Left cardiac atrium (tissue), 4 donors: ENCODE data around the gene MUC5B. TPM values are rescaled to one million over a fixed set of nuclear protein-coding genes. Genes with fewer than 3 reads are reported as not detected.
"Not testable (repeated sequence)": the region's sequence is repeated elsewhere in the genome, so short reads cannot be mapped to it uniquely, and the experiment has no call there.

Experiments
- ATAC-seq, 2 donors: fragments of 200-7000 bp; cut with Tn5 transposase; one replicate each; pipeline ENCODE4 v1.9.1; 2020; ENCODE audit warnings: mild to moderate bottlenecking in 2 of 2, moderate library complexity in 2 of 2
- DNase-seq: peaks from one replicate; pipeline ENCODE4 v3.0.0-alpha.2; 2020
- intact Hi-C, 2 donors: fragments of 100-400 bp; cut with DNase I; formaldehyde crosslinking; loops; one replicate each; pipeline versions ENCODE4 v1.14.1 to v1.15.1; 2022 to 2023
- total RNA-seq, 2 donors: library from RNA; stranded (reverse); fragmentation: NEBNext Ultra II Directional; extraction: Animal tissue kit (Norgen Biotek cat#: 25700); gene quantifications; one replicate each; pipeline ENCODE4 v1.2.1, GENCODE V29; 2021
- donor health status: DM: no; HTN: yes; CAD: no.
- donor health status: DM: no; HTN: yes; CAD: no; lungs with severe emphysema.
- donor health status: DM: yes; HTN: yes; CAD: no.
- donor health status: Dilated cardiomyopathy.

The MUC5B gene
- total RNA-seq, 2 donors from 2014 or later: not detected

GRCh38 chr11:1239596-1240205, 16.8 kb downstream of the MUC5B start:
- DNase-seq (no peak), ATAC-seq (no peak)
- intact Hi-C loops: no loop called here

DNA sequence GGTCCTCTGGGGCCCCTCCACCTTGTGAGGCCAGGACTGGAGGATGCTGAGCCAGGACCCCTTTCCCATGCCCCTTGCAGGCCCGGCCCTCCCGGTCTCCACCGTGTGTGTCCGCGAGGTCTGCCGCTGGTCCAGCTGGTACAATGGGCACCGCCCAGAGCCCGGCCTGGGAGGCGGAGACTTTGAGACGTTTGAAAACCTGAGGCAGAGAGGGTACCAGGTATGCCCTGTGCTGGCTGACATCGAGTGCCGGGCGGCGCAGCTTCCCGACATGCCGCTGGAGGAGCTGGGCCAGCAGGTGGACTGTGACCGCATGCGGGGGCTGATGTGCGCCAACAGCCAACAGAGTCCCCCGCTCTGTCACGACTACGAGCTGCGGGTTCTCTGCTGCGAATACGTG, 17.9 kb downstream of the MUC5B start:
- ATAC-seq: no peak
- intact Hi-C loops: no loop called here
- no peak for DNase-seq

DNA sequence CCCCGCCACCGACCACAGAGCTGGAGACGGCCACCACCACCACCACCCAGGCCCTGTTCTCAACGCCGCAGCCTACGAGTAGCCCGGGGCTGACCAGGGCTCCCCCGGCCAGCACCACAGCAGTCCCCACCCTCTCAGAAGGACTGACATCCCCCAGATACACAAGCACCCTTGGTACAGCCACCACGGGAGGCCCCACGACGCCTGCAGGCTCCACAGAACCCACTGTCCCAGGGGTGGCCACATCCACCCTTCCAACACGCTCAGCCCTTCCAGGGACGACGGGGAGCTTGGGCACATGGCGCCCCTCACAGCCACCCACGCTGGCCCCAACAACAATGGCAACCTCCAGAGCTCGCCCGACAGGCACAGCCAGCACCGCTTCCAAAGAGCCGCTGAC, 18.8 kb downstream of the MUC5B start:
- intact Hi-C loops: no loop called here
- no peak for ATAC-seq
- DNase-seq: no peak

- ATAC-seq: no peak
- intact Hi-C loops: no loop called here
- no peak for DNase-seq
Measured at GRCh38 chr11:1242289-1242688, 19.4 kb downstream of the MUC5B start.

GRCh38 chr11:1242751-1243150, 19.9 kb downstream of the MUC5B start:
- ATAC-seq, intact Hi-C loops, DNase-seq: not testable (repeated sequence)

DNA sequence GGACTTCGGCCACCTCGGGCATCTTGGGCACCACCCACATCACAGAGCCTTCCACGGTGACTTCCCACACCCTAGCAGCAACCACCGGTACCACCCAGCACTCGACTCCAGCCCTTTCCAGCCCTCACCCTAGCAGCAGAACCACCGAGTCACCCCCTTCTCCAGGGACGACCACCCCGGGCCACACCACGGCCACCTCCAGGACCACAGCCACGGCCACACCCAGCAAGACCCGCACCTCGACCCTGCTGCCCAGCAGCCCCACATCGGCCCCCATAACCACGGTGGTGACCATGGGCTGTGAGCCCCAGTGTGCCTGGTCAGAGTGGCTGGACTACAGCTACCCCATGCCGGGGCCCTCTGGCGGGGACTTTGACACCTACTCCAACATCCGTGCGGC, 20.7 kb downstream of the MUC5B start:
- DNase-seq, ATAC-seq, intact Hi-C loops: not testable (repeated sequence)

GRCh38 chr11:1244557-1244956, 21.7 kb downstream of the MUC5B start:
- DNase-seq, intact Hi-C loops, ATAC-seq: not testable (repeated sequence)

DNA sequence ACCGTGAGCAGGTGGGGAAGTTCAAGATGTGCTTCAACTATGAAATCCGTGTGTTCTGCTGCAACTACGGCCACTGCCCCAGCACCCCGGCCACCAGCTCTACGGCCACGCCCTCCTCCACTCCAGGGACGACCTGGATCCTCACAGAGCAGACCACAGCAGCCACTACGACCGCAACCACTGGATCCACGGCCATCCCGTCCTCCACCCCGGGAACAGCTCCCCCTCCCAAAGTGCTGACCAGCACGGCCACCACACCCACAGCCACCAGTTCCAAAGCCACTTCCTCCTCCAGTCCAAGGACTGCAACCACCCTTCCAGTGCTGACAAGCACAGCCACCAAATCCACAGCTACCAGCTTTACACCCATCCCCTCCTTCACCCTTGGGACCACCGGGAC, 22.9 kb downstream of the MUC5B start:
- DNase-seq, intact Hi-C loops, ATAC-seq: not testable (repeated sequence)

DNA sequence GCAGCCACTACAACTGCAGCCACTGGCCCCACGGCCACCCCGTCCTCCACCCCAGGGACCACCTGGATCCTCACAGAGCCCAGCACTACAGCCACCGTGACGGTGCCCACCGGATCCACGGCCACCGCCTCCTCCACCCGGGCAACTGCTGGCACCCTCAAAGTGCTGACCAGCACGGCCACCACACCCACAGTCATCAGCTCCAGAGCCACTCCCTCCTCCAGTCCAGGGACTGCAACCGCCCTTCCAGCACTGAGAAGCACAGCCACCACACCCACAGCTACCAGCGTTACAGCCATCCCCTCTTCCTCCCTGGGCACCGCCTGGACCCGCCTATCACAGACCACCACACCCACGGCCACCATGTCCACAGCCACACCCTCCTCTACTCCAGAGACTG, 23.4 kb downstream of the MUC5B start:
- DNase-seq, intact Hi-C loops, ATAC-seq: not testable (repeated sequence)

DNA sequence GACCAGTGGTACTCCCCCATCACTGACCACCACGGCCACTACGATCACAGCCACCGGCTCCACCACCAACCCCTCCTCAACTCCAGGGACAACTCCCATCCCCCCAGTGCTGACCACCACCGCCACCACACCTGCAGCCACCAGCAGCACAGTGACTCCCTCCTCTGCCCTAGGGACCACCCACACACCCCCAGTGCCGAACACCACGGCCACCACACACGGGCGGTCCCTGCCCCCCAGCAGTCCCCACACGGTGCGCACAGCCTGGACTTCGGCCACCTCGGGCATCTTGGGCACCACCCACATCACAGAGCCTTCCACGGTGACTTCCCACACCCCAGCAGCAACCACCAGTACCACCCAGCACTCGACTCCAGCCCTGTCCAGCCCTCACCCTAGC, 24.2 kb downstream of the MUC5B start:
- DNase-seq, intact Hi-C loops, ATAC-seq: not testable (repeated sequence)

- DNase-seq, ATAC-seq, intact Hi-C loops: not testable (repeated sequence)
Measured at GRCh38 chr11:1248951-1249350, 26.1 kb downstream of the MUC5B start.

- intact Hi-C loops, DNase-seq, ATAC-seq: not testable (repeated sequence)
Measured at GRCh38 chr11:1250411-1250810, 27.5 kb downstream of the MUC5B start.

DNA sequence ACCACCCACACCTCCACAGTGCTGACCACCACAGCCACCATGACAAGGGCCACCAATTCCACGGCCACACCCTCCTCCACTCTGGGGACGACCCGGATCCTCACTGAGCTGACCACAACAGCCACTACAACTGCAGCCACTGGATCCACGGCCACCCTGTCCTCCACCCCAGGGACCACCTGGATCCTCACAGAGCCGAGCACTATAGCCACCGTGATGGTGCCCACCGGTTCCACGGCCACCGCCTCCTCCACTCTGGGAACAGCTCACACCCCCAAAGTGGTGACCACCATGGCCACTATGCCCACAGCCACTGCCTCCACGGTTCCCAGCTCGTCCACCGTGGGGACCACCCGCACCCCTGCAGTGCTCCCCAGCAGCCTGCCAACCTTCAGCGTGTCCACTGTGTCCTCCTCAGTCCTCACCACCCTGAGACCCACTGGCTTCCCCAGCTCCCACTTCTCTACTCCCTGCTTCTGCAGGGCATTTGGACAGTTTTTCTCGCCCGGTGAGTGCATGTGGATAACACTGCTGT, 28.4 kb downstream of the MUC5B start:
- DNase-seq (no peak), ATAC-seq (no peak)
- intact Hi-C loops: no loop called here

DNA sequence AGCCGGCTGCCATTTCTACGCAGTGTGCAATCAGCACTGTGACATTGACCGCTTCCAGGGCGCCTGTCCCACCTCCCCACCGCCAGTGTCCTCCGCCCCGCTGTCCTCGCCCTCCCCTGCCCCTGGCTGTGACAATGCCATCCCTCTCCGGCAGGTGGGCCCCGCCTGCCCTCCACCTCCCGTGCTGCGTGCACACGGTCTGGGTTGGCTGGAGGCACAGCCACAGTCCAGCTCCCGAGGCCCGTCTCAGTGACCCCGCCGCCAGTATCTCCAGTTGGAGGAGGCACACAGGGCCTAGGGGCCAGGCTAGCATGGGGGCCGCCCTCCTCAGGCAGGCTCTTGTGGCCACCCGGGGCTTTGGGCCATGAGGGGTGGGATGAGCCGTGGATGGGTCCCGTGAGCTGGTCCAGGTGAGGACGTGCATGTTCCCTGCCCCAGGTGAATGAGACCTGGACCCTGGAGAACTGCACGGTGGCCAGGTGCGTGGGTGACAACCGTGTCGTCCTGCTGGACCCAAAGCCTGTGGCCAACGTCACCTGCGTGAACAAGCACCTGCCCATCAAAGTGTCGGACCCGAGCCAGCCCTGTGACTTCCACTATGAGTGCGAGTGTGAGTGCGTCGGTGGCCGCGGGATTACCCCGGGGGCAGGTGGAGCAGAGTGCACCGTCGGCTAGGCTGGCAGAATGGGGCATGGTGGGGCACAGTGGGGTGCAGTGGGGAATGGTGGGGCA, 29.7 kb downstream of the MUC5B start:
- DNase-seq (no peak), ATAC-seq (no peak)
- intact Hi-C loops: no loop called here

DNA sequence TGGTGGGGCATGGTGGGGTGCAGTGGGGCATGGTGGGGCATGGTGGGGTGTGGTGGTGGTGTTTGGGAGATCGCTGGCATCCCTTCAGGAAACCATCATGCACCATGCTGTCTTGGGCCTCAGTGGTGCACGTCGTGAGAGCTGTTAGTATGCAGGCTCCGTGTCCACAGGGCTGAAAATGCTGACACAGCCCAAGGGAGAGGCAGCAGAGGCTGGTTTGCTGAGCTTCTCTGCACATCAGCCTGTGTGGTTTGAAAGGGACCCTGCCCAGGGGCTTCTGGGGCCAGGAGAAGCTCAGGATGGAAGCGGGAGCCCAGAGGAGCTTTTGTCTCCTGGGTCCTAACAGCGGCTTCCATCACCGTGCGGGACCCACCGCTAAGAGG, 30.2 kb downstream of the MUC5B start:
- DNase-seq (no peak), ATAC-seq (no peak)
- intact Hi-C loops: no loop called here

DNA sequence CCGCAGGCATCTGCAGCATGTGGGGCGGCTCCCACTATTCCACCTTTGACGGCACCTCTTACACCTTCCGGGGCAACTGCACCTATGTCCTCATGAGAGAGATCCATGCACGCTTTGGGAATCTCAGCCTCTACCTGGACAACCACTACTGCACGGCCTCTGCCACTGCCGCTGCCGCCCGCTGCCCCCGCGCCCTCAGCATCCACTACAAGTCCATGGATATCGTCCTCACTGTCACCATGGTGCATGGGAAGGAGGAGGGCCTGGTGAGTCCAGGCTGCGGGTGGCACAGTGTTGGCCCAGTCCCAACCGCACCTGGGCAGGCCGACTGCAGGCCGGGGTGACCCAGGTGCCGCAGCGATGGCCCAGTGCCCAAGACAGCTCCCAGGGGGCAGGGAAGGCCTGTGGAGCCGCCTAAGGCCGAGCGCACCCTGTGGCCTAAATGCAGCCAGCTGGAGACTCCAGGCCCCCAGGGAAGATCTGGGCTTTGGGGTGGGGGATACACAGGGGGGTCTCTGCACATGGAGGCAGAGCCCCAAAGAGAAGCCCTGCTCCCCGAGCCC, 31.3 kb downstream of the MUC5B start:
- ATAC-seq (no peak), DNase-seq (no peak)
- intact Hi-C loops: no loop called here

GRCh38 chr11:1254733-1255132, 31.9 kb downstream of the MUC5B start:
- ATAC-seq (no peak), DNase-seq (no peak)
- intact Hi-C loops: no loop called here

GRCh38 chr11:1255151-1255550, 32.3 kb downstream of the MUC5B start:
- no peak for ATAC-seq
- DNase-seq: no peak
- intact Hi-C loops: no loop called here

DNA sequence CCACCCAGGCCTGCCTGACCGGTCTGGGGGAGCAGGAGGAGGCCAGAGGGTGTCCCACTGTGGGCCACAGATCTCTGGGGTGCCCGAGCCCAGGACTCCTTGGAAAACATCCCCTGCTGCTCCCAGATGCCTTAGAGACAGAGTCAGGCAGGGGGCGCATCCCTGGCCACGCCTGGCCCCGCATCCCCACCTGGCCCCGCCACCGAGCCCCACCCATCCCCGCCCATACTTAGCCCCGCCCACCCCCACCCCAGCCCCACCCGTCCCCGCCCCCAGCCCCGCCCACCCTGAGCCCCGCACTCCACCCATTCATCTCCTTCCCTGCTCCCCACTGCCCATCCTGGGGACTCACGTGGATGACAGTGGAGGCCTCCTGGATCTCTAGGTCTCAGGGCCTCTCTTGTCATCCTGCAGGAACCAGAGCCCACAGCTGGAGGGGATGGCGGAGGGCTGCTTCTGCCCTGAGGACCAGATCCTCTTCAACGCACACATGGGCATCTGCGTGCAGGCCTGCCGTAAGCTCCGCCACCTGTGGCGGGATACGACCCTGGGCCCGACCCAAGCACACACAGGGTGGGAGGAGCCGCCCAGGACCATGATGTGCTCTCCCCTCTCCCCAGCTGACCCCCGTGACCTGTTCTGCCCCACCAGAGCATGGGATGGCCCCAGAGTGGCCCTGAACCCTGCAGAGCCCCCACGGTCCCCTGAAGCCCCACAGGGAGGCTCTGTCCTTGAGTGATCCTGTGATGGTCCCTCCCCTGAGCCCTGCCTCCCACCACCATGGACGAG, 33.6 kb downstream of the MUC5B start:
- DNase-seq: no peak
- intact Hi-C loops: no loop called here
- no peak for ATAC-seq

DNA sequence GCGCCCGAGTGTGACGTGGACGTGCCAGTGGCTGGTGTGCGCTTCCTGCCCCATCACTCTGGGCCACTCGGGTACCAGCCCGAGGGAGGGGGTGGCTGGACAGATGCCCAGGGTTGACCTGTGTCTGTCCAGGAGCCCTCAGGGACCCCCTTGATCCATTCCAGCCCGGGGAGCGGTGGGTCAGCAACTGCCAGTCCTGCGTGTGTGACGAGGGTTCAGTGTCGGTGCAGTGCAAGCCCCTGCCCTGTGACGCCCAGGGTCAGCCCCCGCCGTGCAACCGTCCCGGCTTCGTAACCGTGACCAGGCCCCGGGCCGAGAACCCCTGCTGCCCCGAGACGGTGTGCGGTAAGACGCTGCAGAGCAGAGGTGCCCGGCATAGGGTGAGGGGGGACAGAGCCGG, 34.5 kb downstream of the MUC5B start:
- intact Hi-C loops: no loop called here
- DNase-seq (no peak), ATAC-seq (no peak)
